Activated naive CD8-positive, alpha-beta T cell treated with anti-CD3 and anti-CD28 coated beads, Interleukin-2, amount 10 ng/mL, durations not matched to agents 7 days and 5 days (primary cell): ENCODE data around the gene AMH. TPM values are rescaled to one million over a fixed set of nuclear protein-coding genes. Genes with fewer than 3 reads are reported as not detected.

Experiments used
- microRNA-seq: library from miRNA; unstranded; fragments of <30 nt; microRNA quantifications from one replicate; pipeline ENCODE4 v1.2.0, GENCODE V29; 2022
- total RNA-seq, 2 experiments: library from RNA; stranded (reverse); gene quantifications; one replicate each; pipeline ENCODE4 v1.2.3, GENCODE V29; 2021

AMH gene
- total RNA-seq, 2 experiments from 2014 or later = 9.7 to 10.4 TPM

Small RNA genes within 50 kb of the gene (microRNA-seq; reads per million reads assigned to microRNA genes)
- gene MIR1227 (2.1 reads per million), gene MIR4321 (not detected)

Other genes with a start within 250 kb of the AMH start
- gene BTBD2, start 233.6 kb upstream of the AMH start, total RNA-seq = 10 to 100 TPM; 55.0 to 61.4 TPM
- 100 to 1,000 TPM; 319 to 341 TPM for gene MKNK2, start 198.1 kb upstream of the AMH start, total RNA-seq
- 100 to 1,000 TPM; 190 to 200 TPM for gene MOB3A, start 153.0 kb upstream of the AMH start, total RNA-seq
- gene IZUMO4, start 152.4 kb upstream of the AMH start, total RNA-seq = 10 to 100 TPM; 16.0 to 17.7 TPM
- 10 to 100 TPM; 92.6 to 96.5 TPM for gene AP3D1, start 97.8 kb upstream of the AMH start, total RNA-seq
- gene DOT1L, start 85.4 kb upstream of the AMH start, total RNA-seq = 10 to 100 TPM; 50.1 to 56.2 TPM
- gene PLEKHJ1, start 13.0 kb upstream of the AMH start, total RNA-seq = 10 to 100 TPM; 69.8 to 71.3 TPM
- 100 to 1,000 TPM; 171 TPM for gene SF3A2, start 12.5 kb upstream of the AMH start, total RNA-seq
- 1 to 10 TPM; 1.1 to 1.4 TPM for gene JSRP1, start 7.1 kb downstream of the AMH start, total RNA-seq
- under 1 TPM in 1 of 2 experiments, not detected in 1; 0.14 TPM for gene PEAK3, start 32.9 kb downstream of the AMH start, total RNA-seq
- gene LINGO3, start 58.8 kb downstream of the AMH start, total RNA-seq = under 1 TPM; 0.69 to 0.82 TPM
- gene LSM7, start 79.3 kb downstream of the AMH start, total RNA-seq = 100 to 1,000 TPM; 111 to 125 TPM
- 100 to 1,000 TPM in 1 of 2 experiments, 10 to 100 TPM in 1; 90.6 to 101 TPM for gene SPPL2B, start 79.4 kb downstream of the AMH start, total RNA-seq
- under 1 TPM in 1 of 2 experiments, not detected in 1; 0.22 TPM for gene TMPRSS9, start 110.9 kb downstream of the AMH start, total RNA-seq
- gene TIMM13, start 178.3 kb downstream of the AMH start, total RNA-seq = 10 to 100 TPM; 46.5 to 48.5 TPM
- 10 to 100 TPM; 74.9 to 83.3 TPM for gene LMNB2, start 207.6 kb downstream of the AMH start, total RNA-seq
- 10 to 100 TPM; 83.1 to 85.4 TPM for gene GADD45B, start 226.8 kb downstream of the AMH start, total RNA-seq